GM21717 (cell line): ENCODE data around the gene POU3F1.

Experiments
- ATAC-seq: cut with Tn5 transposase; IDR thresholded peaks from one replicate; pipeline ENCODE4 v1.9.1; 2021; ENCODE audit warnings: mild to moderate bottlenecking, moderate library complexity; ENCODE audit not compliant: unreplicated experiment

POU3F1 gene

DNA sequence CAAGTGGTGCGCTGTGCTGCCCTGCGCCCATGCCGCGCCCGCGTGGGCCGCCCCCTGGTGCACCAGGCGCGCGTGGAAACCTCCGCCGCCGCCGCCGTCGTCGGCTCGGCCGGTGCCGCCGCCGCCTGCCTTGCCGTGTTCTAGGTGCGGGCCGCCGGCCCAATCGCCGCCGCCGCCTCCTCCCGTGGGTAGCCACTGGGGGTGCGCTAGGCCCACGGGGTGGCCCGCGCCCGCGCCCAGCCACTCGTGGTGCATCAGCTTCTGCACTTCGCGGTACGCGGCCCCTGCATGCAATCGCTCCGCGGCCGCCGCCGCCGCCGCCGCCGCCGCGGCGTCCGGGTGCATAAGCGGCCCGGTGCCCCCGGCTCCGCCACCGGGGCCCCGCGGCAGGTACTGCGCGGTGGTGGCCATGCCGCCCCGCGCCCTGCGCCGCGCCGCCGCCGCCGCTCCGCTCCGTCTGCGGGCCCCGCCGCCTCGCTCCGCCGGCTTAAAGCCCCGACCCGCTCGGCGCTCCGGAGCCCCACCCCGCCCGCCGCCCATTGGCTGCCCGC is at the start of gene POU3F1:
Gene POU3F1 (minus strand): TSS at position 461 of the 551 bp plus-strand sequence. CDS start 50 bp downstream, at position 411.
- no peak for ATAC-seq

DNA sequence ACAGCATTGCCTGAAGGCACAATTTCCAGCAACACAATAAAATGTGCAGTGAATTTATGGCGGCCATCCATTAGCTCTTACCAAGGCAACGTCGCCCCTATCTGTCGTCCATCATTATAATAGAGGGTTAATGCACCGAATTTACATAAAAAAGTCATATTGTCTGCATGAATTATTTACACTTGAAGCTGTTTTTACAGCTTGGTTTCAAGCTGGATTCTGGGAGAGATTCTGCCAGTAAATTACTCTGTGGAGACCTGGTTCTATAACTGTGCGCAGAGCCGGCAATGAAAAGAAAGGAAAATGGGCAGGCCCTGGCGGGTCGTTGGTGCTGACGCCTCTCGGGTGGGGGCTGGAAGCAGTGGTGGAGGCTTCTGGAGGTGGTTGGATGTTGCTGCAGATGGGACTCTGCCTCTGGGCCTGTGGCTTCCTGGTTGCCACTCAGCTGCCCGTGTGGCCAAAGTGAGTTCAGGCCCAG is 48.9 kb upstream of the POU3F1 start:
- ATAC-seq: no peak

DNA sequence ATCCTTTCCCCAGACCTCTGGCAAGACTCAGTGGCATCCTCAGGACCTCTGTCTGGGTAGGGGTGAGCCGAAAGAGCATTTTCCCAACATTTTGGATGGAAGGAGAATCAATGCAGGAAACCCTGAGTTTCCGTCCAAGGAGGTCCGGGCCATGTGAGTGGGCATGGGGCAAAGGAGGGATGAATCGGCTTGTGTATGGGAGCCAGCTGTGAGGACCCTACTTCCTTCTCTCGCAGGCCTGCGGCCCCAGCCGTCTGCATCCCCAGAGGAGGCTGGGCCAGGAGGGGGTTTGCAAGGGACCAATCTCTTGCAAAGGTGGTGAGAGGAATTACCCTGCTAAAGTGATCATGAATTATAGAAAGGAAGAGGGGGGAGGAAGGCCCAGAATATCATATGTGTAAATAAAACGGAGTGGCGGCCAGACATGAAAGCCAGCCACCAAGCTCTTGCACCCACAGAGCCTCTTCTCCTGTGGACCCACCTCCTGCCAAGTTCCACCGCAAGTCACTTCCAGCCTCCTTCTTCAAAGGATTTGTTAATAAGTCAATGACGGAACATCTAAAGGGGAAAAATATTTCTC is 48.2 kb upstream of the POU3F1 start:
- ATAC-seq: no peak

DNA sequence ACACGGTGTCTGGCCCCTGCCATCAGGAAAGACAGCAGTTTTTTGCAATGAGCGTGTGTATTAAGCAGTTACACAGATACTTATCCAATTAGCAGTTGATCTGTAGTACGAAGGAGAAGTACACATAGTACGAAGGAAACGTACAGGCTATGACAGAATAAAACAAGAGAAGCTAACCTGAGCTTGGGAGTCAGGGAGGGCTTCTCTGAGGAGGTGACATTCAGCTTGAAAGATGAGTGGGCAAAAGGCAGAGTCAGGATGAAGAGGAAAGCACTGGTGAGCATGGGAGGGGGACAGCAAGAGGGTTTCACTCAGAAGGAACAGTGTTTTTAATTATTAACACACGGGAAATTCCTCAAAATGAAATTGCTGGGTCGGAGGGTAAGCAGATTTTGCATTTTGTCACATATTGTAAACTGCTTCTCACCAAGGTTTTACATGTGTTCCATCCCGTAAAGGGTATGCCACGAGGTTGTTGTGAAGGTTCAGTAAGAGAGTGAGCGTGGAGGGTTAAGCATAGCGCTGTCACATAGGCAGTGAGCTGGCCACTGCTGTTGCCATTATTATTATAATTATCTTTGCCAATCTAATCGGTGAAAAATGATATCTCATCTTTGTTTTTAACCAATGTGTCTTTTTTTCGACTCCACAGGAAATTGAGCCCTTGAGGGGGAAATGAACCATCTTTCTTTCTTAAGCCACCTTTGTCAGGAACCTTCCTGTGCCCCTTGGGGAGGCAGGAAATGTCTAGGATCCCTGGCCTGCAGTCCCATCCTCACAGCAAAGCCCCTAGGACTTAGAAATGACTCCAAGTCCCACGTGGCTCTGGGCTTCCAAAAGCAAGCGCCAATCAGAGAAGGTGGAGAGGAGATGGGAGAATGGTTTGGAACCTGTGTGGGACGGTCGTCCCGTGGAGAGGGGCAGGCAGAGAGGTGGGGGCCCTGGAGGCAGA is 47.3 kb upstream of the POU3F1 start:
- no peak for ATAC-seq

DNA sequence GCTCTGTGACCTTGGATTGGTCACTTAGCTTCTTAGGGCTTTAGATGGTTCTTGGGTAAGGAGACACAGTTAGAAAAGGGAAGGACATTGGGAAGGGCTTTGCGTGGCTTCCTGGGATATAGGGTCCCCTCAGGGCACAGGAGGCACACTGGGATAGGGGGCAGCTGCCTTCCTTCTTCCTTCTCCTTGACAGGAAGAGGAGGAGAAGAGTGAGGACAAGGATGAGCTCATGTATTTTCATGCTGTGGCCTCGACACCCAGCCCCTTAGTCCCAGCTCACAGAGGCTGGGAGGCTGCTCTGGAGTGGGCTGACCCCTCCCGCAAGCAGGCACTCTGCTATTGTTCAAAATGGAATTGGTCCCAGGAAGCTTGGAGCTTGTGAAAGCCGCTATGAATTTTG is 45.7 kb upstream of the POU3F1 start:
- ATAC-seq: no peak

DNA sequence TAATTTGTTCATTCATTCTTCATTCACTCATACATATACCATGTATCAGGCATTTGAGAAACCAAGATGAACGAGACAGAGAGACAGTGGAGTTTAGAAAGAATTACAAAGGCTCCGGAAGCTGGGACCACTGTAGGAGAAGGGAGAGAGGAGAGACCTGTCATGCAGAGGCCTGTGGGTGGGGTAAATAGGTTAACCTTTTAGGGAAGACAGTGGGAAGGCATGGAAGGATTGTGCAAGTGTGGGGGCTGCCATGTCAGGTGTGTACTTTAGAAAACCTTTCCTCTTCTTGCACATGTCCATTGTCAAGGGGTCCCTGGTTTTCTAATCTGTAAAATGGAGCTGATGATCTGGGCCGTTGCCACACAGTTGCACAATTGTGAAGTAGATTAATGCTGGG is 44.2 kb upstream of the POU3F1 start:
- ATAC-seq: no peak

DNA sequence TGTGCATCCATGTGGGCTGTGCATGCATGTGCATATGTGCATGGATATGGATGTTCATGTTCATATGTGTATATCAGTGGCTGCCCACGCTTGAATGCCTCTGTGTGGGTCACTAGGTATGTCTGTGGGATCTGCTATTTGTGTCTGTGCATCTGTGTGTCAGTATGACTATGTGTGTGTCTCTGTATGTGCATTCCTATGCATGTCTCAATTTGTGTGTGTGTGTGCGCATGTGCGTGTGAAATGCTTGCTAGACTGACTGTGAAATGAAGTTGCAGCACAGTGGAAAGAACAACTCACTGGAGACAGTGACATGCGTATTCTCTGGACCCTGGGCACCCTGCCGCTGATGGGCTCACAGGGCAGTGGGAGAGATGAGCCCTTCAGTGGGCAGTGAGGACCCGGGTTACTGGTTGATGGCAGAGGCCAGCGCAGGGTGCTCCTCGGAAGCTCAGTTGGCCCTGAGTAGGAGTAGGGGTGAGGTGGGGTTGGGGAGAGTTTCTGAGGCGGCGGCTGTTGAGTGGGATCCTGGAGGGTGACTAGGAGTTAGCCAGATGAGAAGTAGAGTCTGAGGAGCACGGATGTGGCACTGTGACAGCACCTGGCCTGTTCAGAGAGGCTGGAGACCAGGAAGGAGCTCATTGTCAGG is 43.2 kb upstream of the POU3F1 start:
- ATAC-seq: no peak

DNA sequence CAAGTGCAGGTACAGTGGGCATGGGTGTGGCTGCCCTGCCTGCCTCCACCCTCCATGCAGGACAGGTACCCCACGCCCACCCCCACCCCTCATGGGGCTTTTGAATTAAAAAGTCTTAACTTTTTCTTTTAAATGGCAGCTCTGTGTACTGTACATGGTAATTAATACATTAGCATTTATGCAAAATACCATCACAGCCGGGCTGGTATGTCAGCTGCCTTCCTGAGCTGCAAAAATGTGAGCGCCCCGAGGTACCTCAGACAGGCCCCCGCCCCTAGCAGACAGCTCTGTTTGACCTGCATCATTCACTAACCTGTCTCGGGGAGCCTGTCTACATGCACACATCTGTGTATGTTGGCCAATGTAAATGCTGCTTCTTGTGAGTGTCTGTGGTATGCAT is 42.2 kb upstream of the POU3F1 start:
- no peak for ATAC-seq

DNA sequence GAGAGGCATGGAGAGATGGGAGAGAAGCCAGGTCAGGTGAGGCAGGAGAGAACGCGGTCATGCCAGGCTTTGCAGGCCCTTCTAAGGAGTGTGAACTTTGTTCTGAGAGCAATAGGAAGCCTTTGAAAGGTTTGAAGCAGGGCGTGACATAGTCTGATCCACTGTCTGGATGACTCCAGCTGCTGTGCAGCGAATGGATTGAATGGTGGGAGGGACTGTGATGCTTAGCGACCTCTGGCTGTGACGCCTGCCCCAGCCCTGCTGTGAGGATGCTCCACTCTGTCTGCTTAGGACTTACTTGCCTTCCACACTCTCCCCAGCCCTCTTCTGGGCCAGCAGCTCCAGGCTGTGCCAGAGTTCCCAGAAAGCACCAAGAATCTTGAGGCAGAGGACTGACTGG is 41.8 kb upstream of the POU3F1 start:
- no peak for ATAC-seq

DNA sequence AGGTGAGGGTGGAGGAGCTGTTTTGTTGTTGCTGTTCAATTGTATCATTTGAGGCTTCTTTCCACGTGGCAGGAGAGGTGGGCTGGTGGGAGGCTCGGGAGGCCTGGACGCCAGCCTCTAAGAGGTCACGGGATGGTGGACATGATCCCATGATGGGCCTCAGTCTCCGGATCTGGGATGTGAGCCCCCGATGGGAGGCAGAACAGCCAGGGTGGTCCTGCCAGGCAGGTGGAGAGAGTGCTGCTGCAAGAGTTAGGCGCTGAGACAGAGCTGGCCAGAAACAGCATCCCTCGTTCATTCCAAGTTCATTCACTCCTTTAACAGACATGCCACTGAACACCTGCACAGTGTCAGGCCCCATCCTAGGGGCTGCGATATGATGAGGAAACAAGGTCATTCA is 41.1 kb upstream of the POU3F1 start:
- ATAC-seq: no peak

DNA sequence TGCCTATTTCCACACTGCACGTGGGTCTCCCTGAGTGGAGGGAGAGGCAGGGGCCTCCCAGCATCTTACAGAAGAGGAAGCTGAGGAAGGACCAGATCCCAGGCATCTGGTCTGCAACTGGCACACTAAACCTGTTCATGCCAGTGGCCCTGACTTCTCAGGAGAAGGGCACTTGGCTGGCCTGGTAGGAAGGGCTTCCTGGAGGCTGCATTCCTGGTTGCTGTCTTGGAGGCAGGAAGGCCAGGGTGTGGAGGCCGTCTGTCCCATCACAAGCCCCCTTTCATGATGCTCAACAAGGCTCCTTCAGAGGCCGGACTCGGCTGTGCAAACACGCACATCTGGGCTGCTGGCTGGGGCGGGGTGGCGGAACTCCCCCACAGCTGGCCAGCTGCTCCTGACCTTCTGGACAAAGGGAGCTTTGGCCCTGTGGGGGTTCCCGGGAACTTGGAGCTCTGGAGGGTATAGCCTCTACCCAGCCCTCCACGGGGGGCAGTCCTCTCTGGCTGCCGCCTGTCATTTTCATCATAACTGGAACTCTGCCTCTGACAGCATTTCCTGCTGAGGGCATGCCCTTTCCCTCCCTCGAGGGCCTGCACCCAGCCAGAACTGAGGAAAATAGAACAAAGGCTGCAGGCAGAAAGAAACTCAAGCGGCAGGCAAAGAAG is 39.2 kb upstream of the POU3F1 start:
- no peak for ATAC-seq

DNA sequence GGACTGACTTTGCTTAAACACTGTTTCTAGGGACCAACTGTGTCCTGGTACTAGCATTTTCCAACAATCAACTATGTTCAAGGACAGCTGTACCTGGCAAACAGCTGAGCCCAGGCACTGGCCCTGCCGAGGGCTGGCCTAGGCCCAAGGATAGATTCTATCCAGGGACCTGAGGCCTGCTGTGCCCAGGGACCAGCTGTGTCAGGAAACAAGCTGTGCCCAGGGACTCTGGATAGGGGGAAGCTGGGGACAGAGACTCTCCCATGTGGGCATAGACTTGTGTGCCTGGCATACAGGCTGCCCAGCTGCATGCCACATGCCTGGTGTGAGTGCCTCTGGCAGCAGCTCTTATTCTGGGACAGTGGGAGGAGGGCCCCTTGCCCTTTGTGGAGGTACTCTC is 38.1 kb upstream of the POU3F1 start:
- ATAC-seq: no peak

DNA sequence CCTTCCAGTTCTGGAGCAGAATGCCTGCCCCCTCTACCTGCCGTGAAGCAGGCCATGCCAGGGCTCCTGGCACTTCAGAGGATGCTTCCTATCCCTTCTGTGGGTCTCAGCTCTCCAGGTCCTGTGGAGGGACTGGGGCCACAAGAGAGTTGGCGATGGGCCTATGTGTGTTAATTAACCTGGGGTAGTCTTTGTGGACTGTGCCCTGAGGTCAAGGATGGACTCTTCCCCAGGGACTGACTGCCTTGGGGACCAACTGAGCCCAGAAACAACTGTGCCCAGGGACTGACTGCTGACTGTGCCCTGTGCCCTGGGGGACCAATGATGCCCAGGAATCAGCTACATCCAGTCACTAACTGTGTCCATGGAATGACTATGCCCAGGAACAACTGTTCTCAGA is 37.5 kb upstream of the POU3F1 start:
- ATAC-seq: no peak

DNA sequence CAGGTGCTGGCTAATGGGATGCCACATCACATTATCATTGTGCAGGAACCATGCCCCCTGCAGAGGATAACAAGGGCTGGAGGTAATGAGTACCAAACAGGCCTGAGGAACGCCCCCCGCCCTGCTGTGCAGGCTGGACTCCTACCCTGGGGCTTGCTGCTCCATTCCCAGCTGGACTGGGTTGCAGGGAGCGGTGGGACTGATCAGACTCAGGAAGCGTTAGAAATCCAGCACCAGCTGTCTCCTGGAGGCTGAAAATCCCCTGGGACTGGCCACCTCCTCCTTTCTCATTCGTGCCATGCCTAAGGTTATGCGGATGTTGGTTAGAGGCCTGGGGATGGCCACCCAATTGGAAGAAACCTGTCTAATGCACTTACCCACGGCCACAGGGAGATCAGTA is 36.9 kb upstream of the POU3F1 start:
- no peak for ATAC-seq

DNA sequence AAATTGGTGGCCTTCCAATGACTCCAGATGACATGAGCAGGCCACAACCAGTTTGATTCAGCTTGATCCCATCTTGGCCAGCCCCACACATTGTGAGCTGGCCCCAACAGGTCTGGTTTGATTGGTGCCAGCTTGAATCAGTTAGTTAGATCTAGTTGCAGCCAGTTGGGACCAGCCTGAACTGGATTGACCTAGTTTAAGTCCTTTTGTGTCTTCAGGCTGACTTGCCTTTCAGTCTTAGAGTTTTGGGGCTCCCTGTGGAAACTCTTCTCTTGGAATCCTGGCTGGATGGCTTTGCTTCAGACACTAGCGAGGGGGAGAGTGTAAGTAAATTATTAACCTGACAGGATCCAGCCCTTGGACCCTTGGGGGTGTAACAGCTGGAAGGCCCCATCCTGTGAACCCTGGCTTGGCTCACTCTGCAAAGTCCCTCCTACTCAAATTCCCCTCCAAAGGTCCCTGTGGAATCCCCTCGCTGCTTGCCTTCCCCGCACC is 36.2 kb upstream of the POU3F1 start:
- ATAC-seq: no peak

DNA sequence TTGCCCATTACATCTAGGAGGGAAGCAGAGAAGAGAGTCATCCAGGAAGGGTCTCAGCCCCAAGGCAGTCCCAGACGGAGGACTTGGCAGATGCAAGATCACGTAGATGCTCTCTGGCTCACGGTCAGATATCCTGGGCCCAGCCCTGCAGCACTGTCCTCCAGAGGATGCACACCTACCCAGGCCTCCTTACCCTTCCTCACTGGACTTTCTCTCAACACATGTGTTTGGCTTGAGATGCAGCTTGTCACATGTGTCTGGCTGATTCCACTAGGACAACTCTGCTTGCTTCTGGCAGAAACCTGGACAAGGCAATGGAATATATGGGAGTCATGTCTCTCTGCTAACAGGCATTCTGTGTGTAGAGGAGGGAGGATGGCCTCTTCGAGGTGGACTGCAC is 32.4 kb upstream of the POU3F1 start:
- no peak for ATAC-seq

DNA sequence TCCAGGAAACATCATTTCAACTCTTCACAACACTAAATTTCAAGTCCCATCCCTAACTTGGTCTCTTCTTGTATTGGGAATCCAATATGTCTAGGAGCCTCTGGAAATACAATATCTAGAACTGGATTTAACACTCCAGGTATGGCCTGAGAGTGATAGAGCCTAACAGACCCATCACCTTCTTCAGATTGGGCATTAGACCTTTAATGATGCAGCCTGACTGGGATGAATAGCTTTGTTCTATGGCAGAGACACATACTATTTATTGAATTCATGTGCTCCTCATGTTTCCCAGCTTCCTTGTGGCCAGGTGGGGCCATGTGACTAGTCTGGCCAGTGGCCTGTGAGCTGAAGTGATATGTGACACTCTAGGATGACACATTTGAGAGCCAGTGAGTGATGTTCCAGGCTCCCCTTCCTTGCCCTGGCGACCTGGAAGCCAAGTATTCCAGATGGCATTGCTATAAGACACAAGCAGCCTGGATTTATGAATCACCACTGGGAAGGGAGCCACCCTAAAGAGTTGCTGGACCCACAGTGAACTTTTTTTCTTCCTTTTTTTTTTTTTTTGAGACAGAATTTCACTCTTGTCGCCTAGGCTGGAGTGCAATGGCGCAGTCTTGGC is 31.0 kb upstream of the POU3F1 start:
- ATAC-seq: no peak

DNA sequence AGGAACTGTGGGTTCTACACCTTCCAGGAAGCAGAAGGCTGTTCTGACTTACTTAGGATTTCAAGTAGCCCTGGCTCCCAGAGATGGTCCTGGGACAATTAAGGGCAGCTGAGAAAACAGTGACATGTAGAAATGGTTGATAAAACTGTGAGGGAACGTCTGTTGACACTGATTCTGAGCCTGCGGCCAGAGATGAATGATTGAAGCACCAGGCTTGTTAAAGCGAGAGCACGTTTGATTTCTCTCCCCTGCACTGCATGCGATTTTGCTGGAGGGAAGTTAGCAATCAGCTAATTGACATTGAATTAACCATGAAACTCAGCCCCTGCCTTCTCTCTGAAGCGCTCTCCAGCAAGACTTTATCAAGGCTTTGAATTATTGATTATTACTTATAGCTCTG is 29.9 kb upstream of the POU3F1 start:
- no peak for ATAC-seq

DNA sequence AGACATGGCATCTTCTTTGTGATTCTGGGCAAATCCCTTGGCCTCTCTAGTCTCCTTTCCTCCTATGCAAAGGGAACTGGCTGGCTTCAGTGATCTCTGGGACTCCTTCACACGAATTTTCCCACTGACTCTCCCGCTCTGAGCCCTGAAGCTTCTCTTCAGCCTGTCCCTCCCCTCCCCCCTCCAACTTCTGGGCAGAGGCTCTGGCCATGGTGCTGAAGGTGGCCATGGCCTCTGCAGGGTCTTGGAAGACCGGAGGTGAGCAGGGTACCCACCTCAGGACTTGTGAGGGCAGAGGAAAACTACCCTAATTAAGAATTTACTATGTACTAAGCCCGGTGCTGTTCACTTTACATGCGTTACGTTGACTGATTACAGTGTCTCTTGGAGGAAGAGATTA is 29.4 kb upstream of the POU3F1 start:
- ATAC-seq: no peak

DNA sequence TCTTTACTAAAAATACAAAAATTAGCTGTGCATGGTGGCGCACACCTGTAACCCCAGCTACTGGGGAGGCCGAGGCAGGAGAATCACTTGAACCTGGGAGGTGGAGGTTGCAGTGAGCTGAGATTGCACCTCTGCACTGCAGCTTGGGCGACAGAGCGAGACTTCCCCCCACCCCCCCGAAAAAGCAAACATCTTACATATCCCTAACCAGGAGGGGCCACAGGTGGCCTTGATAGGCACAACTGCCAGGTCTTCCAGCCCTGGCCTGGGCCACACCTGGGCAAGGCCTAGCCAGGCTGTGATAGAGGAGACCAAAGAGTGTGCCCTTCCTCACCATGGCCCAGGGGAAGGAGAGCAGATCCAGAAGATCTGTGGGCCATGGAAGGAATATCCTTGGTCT is 28.6 kb upstream of the POU3F1 start:
- no peak for ATAC-seq
